Measurements from ENCODE around the gene SARS1.

SARS1 gene

DNA sequence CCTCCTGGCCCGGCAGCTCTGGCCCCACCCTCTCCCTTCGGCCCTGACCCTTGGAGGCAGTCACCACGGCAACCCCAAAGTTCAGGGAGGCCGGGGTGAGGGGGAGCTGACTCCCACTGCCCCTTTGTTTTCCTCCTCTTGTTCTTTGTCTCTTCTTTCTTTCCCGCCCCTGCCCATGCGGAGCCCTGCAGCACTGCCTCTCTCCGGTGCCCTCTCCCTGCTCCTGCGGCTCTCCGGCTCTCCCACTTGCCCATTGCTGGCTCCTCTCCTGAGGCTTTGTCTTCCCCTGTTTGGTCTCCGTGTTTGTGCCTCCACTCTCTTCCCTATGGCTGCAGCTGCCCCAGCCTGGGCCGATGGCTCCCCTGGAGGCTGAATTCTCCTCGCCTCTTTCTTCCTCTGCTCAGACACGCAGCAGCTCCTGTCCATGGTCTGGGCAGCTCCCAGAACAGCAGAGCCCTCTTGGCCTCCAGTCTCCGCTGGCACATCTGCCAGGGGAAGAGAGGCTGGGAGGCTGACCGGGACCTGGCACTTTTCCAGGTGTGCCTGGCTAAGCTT, 41.5 kb downstream of the SARS1 start:
- TF ChIP-seq TEAD4 (IDR thresholded peaks at IDR 0.05) (no peak), TCF12 (IDR thresholded peaks at IDR 0.05; ENCODE audit: low read depth) (no peak), TAF1 (IDR thresholded peaks at IDR 0.05; ENCODE audit: low read depth) (no peak), RAD21 (IDR thresholded peaks at IDR 0.05; ENCODE audit: low read depth) (no peak), NFIC (IDR thresholded peaks at IDR 0.05) (peak; percentile 37), USF1 (IDR thresholded peaks at IDR 0.05) (no peak), FOXM1 (IDR thresholded peaks at IDR 0.05; ENCODE audit: borderline replicate concordance, low read depth) (no peak)
- TF ChIP-seq, protein P1, sequence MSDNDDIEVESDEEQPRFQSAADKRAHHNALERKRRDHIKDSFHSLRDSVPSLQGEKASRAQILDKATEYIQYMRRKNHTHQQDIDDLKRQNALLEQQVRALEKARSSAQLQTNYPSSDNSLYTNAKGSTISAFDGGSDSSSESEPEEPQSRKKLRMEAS (IDR thresholded peaks at IDR 0.05), result no peak

DNA sequence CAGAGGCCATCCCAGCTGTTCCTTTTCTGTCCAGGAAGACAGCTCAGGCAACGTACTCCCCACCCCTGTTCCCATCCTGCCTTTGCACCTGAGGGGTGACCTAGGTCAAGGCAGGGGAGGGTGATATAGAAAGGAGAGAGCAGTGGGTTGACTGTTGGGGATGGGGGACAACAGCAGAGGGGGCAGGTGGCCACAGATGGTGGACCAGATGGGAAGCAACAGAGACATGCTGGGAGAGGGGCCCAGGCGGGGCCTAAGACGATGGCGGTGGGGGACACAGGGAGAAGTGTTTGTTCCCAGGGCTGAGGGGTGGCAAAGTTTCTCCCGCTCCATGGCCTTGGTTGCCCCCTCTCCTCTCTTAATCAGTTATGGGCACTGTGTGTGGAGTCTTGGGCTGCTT, 42.0 kb downstream of the SARS1 start:
- TF ChIP-seq EGR1 (IDR thresholded peaks at IDR 0.05) (no peak), TCF12 (IDR thresholded peaks at IDR 0.05; ENCODE audit: low read depth) (no peak), TAF1 (IDR thresholded peaks at IDR 0.05; ENCODE audit: low read depth) (no peak), FOXM1 (IDR thresholded peaks at IDR 0.05; ENCODE audit: borderline replicate concordance, low read depth) (no peak), REST (IDR thresholded peaks at IDR 0.05; ENCODE audit: low read depth) (no peak), USF1 (IDR thresholded peaks at IDR 0.05) (no peak), ZBTB7A (IDR thresholded peaks at IDR 0.05; ENCODE audit: low read depth) (no peak)

GRCh38 chr1:109256085-109256484, 42.4 kb downstream of the SARS1 start:
- TF ChIP-seq EGR1 (IDR thresholded peaks at IDR 0.05) (no peak), NFIC (IDR thresholded peaks at IDR 0.05) (no peak), USF1 (IDR thresholded peaks at IDR 0.05) (no peak), TEAD4 (IDR thresholded peaks at IDR 0.05) (no peak), REST (IDR thresholded peaks at IDR 0.05; ENCODE audit: low read depth) (no peak), CREB1 (IDR thresholded peaks at IDR 0.05; ENCODE audit: low read depth) (no peak), TCF12 (IDR thresholded peaks at IDR 0.05; ENCODE audit: low read depth) (no peak), EP300 (IDR thresholded peaks at IDR 0.05; ENCODE audit: borderline replicate concordance) (no peak), CEBPB (IDR thresholded peaks at IDR 0.05) (no peak), YY1 (IDR thresholded peaks at IDR 0.05; ENCODE audit: low read depth) (no peak), FOXM1 (IDR thresholded peaks at IDR 0.05; ENCODE audit: borderline replicate concordance, low read depth) (no peak), TAF1 (IDR thresholded peaks at IDR 0.05; ENCODE audit: low read depth) (no peak), RAD21 (IDR thresholded peaks at IDR 0.05; ENCODE audit: low read depth) (no peak), ZBTB7A (IDR thresholded peaks at IDR 0.05; ENCODE audit: low read depth) (no peak)
- TF ChIP-seq, protein P1 (IDR thresholded peaks at IDR 0.05), result no peak

DNA sequence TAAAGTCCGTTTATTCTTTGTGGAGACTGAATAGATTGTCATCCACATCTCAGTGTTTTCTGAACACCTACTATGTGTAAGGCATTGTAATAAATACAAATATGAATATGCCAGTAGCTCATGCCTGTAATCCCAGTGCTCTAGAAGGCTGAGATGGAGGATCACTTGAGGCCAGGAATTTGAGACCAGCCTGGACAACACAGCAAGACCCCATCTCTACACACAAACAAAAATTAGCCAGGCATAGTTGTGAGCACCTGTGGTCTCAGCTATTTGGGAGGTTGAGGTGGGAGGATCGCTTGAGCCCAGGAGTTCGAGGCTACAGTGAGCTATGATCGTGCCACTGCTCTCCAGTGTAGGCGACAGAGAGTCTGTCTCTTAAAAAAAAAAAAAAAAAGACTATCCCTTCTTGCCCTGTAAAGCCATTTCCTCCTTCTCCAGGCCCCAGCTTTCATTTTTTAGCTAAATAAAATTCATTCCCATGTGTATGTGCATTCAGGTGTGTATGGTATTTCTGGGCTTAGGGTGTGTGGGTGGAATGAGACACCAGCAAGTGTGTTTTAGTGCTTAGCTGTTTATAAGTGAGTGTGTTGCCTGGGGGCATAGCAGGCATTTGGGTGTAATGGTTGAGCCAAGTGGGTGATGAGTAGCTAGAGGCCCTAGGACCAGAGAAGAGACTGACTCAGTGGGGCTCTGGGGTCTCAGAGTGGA, 43.4 kb downstream of the SARS1 start:
- peak; percentile 69 for TF ChIP-seq EGR1 (IDR thresholded peaks at IDR 0.05)
- TF ChIP-seq CEBPB (IDR thresholded peaks at IDR 0.05), result no peak

- TF ChIP-seq, protein P1 (IDR thresholded peaks at IDR 0.05), result no peak
- TF ChIP-seq NFIC (IDR thresholded peaks at IDR 0.05) (no peak), EP300 (IDR thresholded peaks at IDR 0.05; ENCODE audit: borderline replicate concordance) (no peak), RAD21 (IDR thresholded peaks at IDR 0.05; ENCODE audit: low read depth) (no peak), TCF12 (IDR thresholded peaks at IDR 0.05; ENCODE audit: low read depth) (no peak), YY1 (IDR thresholded peaks at IDR 0.05; ENCODE audit: low read depth) (no peak), REST (IDR thresholded peaks at IDR 0.05; ENCODE audit: low read depth) (no peak)
Observed at GRCh38 chr1:109257682-109258421, 44.1 kb downstream of the SARS1 start.

Data from Ishikawa (cell line).